ENCODE measurements around the gene PNKD.

GRCh38 chr2:218267259-218267658 lies 3.1 kb upstream of the PNKD start:
- TF ChIP-seq POLR2A (IDR thresholded peaks at IDR 0.05; ENCODE audit: extremely low read depth, insufficient read length) (no peak), CTCF (IDR thresholded peaks at IDR 0.05; ENCODE audit: low read depth, low read length) (no peak), MAX (IDR thresholded peaks at IDR 0.05; ENCODE audit: low read depth, low read length) (no peak), MYC (IDR thresholded peaks at IDR 0.05; ENCODE audit: low read depth, low read length) (no peak)

All from NB4 (cell line).